GM15510 (cell line): ENCODE measurements around the gene ZNF708.

ENCODE experiments used
- POLR2A ChIP-seq: IDR thresholded peaks from 3 replicates; pipeline ENCODE4 v1.6.1; 2011; ENCODE audit warnings: borderline replicate concordance; ENCODE audit not compliant: insufficient read length; ENCODE audit errors: extremely low read depth

ZNF708 gene

DNA sequence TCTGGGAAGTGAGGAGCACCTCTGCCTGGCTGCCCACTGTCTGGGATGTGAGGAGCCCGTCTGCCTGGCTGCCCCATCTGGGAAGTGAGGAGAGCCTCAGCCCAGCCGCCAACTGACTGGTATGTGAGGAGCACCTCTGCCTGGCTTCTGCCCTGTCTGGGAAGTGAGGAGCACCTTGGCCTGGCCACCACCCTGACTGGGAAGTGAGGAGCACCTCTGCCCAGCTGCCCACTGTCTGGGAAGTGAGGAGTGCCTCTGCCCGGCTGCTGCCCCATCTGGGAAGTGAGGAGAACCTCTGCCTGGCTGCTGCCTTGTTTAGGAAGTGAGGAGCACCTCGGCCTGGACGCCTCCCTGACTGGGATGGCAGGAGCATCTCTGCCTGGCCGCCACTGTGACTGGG lies 64.8 kb downstream of the ZNF708 start:
- no peak for TF ChIP-seq POLR2A

GRCh38 chr19:21260164-21260847 lies 68.9 kb downstream of the ZNF708 start:
- no peak for TF ChIP-seq POLR2A

GRCh38 chr19:21256722-21257121 lies 72.5 kb downstream of the ZNF708 start:
- no peak for TF ChIP-seq POLR2A
